Measurements from ENCODE around the gene MAX.

DNA sequence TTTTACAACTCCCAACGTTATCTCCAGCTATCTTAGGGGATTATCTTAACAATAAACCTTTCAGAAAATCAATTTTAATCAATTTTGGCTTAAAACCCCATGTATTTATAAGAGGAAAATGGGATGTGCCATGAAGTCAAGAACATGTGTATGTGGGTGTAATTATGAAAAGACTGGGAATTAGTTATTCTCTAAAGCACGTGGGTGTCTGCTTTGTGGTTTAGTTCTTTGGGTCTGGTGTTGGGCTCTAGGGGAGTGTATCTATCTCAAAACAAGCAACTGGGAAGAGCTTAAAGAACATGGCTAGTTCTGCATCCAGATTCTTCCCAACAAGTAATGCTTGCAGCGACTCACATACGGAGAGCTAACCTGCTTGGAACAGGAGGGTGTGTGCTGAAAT lies 40.1 kb upstream of the MAX start:
- TF ChIP-seq, protein P1, sequence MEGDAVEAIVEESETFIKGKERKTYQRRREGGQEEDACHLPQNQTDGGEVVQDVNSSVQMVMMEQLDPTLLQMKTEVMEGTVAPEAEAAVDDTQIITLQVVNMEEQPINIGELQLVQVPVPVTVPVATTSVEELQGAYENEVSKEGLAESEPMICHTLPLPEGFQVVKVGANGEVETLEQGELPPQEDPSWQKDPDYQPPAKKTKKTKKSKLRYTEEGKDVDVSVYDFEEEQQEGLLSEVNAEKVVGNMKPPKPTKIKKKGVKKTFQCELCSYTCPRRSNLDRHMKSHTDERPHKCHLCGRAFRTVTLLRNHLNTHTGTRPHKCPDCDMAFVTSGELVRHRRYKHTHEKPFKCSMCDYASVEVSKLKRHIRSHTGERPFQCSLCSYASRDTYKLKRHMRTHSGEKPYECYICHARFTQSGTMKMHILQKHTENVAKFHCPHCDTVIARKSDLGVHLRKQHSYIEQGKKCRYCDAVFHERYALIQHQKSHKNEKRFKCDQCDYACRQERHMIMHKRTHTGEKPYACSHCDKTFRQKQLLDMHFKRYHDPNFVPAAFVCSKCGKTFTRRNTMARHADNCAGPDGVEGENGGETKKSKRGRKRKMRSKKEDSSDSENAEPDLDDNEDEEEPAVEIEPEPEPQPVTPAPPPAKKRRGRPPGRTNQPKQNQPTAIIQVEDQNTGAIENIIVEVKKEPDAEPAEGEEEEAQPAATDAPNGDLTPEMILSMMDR (conservative IDR thresholded peaks at IDR 0.05; ENCODE audit: low read depth, low read length): no peak
- no peak for TF ChIP-seq CEBPB (IDR thresholded peaks at IDR 0.05; ENCODE audit: low read depth, low read length)

Measured in IMR-90 (cell line).